Epithelial cell of esophagus (primary cell): ENCODE results near the gene CCDC183.

Experiments
- DNase-seq: peaks from one replicate; pipeline ENCODE4 v3.0.0; 2010; ENCODE audit warnings: low read depth
- H3K4me3 ChIP-seq: 2 replicates; pipeline ENCODE4 v1.5.1; 2011; ENCODE audit warnings: mild to moderate bottlenecking, low read length, control low read depth
- CTCF ChIP-seq: IDR thresholded peaks from 2 replicates; pipeline ENCODE4 v1.5.1; 2011; ENCODE audit warnings: low read depth, mild to moderate bottlenecking, low read length, control low read depth, inconsistent platforms; ENCODE audit not compliant: insufficient read depth; ENCODE audit errors: missing control alignments

Gene CCDC183

DNA sequence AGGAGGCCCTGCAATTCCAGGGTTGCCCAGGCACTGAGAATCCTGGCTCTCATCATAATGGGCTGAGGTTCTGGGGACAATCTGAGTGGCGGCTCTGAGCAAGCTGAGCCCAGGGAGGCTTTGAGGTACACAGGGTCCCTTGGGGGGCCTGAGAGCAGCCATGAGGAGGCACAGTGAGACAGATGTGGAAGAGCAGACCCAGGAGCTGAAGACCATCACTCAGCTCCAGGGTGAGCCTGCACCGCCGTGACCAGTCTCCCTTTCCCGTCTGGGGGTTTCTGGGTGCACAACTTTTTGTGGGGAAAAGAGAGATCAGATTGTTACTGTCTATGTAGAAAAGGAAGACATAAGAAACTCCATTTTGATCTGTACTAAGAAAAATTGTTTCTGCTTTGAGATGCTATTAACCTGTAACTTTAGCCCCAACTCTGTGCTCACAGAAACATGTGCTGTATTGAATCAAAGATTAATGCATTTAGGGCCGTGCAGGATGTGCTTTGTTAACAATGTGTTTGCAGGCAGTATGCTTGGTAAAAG lies at the start of gene CCDC183:
Gene CCDC183 (plus strand): TSS at position 101 of the 537 bp plus-strand sequence. CDS start 60 bp downstream, at position 161.
- TF ChIP-seq CTCF, result no peak
- no peak for DNase-seq
- no peak within 1 kb of the TSS for H3K4me3 ChIP-seq

GRCh38 chr9:136746621-136747020 lies 49.5 kb upstream of the CCDC183 start:
- no peak for DNase-seq
- H3K4me3 ChIP-seq, result no peak overlapping the region
- TF ChIP-seq CTCF, result no peak

DNA sequence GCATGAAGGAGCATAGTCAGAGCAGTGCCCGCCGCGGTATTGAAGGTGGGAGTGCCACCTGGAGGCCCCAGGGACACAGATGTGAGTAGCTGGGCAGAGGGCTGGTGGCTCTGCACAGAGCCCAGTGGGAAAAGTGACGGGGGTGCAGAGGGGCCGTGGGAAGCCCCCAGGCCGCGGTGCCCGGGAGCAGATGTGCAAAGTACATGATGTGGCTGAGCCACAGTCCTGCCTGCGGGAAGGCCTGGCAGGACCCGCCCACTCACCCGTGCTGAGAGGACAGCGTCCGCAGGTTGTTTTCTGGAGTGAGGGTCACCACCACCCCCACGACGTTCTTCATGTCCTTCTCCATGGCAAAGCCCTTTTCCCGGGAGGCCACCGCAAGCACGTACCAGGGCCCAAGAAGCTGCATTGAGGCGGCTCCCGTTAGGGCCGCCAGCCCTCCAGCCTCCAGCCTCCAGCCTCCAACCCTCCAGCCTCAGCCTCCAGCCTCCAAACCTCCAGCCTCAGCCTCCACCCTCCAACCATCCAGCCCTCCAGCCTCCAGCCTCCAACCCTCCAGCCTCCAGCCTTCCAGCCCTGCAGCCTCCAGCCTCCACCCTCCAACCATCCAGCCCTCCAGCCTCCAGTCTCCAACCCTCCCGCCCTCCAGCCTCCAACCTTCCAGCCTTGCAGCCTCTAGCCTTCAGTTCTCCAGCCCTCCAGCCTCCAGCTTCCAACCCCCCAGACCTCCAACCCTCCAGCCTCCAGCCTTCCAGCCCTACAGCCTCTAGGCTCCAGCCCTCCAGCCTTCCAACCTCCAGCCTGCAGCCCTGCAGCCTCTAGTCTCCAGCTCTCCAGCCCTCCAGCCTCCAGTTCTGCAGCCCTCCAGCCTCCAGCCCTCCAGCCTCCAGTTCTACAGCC lies 48.7 kb upstream of the CCDC183 start:
- no peak overlapping the region for H3K4me3 ChIP-seq
- DNase-seq, result no peak
- no peak for TF ChIP-seq CTCF

GRCh38 chr9:136748201-136748600 lies 47.9 kb upstream of the CCDC183 start, which contains the start of gene LCN6:
Gene LCN6 (minus strand): TSS chr9:136748525. CDS start chr9:136748483, 42 bp downstream.
- no peak for DNase-seq
- no peak for TF ChIP-seq CTCF
- H3K4me3 ChIP-seq, result no peak within 1 kb of the TSS

GRCh38 chr9:136748666-136749611 lies 47.2 kb upstream of the CCDC183 start:
- no peak for TF ChIP-seq CTCF
- DNase-seq, result no peak
- no peak overlapping the region for H3K4me3 ChIP-seq

GRCh38 chr9:136750526-136750925 lies 45.6 kb upstream of the CCDC183 start:
- peak; percentile 43 for DNase-seq
- H3K4me3 ChIP-seq, result no peak overlapping the region
- TF ChIP-seq CTCF, result no peak
